ENCODE results near the gene UBE2F. TPM values are rescaled to one million over a fixed set of nuclear protein-coding genes. Genes with fewer than 3 reads are reported as not detected.

Gene UBE2F
- total and polyA plus RNA-seq, 2 of the 13 experiments (the other 11 are each of a cell fraction or from before 2014, with no cell fraction given), result 35.4 to 73.1 TPM

GRCh38 chr2:237956402-237956736, 10.4 kb upstream of the UBE2F start (continued):
- TF ChIP-seq CTCF (CRISPR knock-in tag; IDR thresholded peaks at IDR 0.05), result peak; percentile 62
- TF ChIP-seq, protein P1, sequence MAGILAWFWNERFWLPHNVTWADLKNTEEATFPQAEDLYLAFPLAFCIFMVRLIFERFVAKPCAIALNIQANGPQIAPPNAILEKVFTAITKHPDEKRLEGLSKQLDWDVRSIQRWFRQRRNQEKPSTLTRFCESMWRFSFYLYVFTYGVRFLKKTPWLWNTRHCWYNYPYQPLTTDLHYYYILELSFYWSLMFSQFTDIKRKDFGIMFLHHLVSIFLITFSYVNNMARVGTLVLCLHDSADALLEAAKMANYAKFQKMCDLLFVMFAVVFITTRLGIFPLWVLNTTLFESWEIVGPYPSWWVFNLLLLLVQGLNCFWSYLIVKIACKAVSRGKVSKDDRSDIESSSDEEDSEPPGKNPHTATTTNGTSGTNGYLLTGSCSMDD (CRISPR knock-in tag; IDR thresholded peaks at IDR 0.05), result no peak
- no peak for TF ChIP-seq ARHGAP35 (CRISPR knock-in tag; IDR thresholded peaks at IDR 0.05; ENCODE audit: borderline replicate concordance)
- TF ChIP-seq, protein P2, sequence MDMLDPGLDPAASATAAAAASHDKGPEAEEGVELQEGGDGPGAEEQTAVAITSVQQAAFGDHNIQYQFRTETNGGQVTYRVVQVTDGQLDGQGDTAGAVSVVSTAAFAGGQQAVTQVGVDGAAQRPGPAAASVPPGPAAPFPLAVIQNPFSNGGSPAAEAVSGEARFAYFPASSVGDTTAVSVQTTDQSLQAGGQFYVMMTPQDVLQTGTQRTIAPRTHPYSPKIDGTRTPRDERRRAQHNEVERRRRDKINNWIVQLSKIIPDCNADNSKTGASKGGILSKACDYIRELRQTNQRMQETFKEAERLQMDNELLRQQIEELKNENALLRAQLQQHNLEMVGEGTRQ (IDR thresholded peaks at IDR 0.05; ENCODE audit: low read depth, low read length), result no peak
- TF ChIP-seq, protein P2 (CRISPR knock-in tag; IDR thresholded peaks at IDR 0.05; ENCODE audit: borderline replicate concordance), result no peak
- no peak for TF ChIP-seq RBM39 (IDR thresholded peaks at IDR 0.05; ENCODE audit: low read depth, low read length, poor library complexity, severe bottlenecking)
- no peak for TF ChIP-seq NCOA5 (CRISPR knock-in tag; IDR thresholded peaks at IDR 0.05)
- TF ChIP-seq GABPB1 (CRISPR knock-in tag; IDR thresholded peaks at IDR 0.05), result 0 out of 2 replicates have a peak, but pooled peaks have one; percentile 31

DNA sequence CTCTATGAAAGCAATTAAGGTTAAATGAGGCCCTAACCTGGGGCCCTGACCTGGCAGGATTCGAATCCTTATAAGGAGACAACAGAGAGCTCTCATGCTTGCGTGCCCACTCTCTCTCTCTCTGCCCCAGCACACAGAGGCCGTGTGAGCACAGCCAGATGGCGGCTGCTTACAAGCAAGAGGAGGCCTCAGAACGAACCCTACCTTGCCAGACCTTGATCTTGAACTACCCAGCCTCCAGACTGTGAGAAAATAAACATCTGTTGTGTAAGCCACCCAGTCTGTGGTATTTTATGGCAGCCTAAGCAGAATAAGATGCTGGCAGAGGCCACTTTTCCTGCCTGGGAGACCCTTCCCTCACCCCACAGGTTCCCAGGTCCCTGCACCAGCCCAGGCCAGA, 5.2 kb upstream of the UBE2F start:
- POLR2A ChIA-PET, result no interaction called here
- H3K4me1 ChIP-seq (ENCODE audit: insufficient read depth, low read length), result peaks cover 13% of the 10 kb centered on the region; the same call in 1 of the 2 replicates
- in situ Hi-C loops (cut with HindIII; ENCODE audit: extremely low pct_ligation_motif_present, low pct_unique_long_range_greater_than_20kb) (no loop called here), intact Hi-C loops (cut with micrococcal nuclease; ENCODE audit: unreplicated experiment) (no loop called here)
- H3K4me2 ChIP-seq (ENCODE audit: low read depth, low read length), result no peak overlapping the region
- peaks cover 5 to 58% of the 10 kb centered on the region in 2 experiments for H3K27me3 ChIP-seq (ENCODE audit: control insufficient read depth in 1 of 2, insufficient read depth in 2 of 2, low read length in 2 of 2)
- H3K9me3 ChIP-seq (ENCODE audit: low read length), result peaks cover 15% of the 10 kb centered on the region
- no peak overlapping the region for H3K27ac ChIP-seq (ENCODE audit: extremely low read length, insufficient read depth, low read length)
- H3K9ac ChIP-seq (ENCODE audit: insufficient read depth, low read depth, low read length), result no peak overlapping the region
- no peak overlapping the region for H3K4me3 ChIP-seq (replicated peaks in 1 of 3; ENCODE audit: insufficient read depth in 1 of 3, low read depth in 2 of 3, low read length in 3 of 3)
- 7% methylated on average over 5 of the region's 5 CpGs for WGBS (ENCODE audit: low lambda C conversion rate)
- CTCF ChIA-PET (ENCODE audit: low intra/inter-chr PET ratio, low total read pairs), result no interaction called here
- DNase-seq (ENCODE audit: low spot score) (no peak), FAIRE-seq (no peak), ATAC-seq (peak; percentile 8; the same call in 1 of the 3 replicates)
- no TSS peak for BruUV-seq (replicated peaks)
- H2AFZ ChIP-seq (ENCODE audit: low read length), result no peak overlapping the region
- no peaks in the 10 kb centered on the region for H3K79me2 ChIP-seq (ENCODE audit: insufficient read depth, low read length)
- no peaks in the 10 kb centered on the region for H4K20me1 ChIP-seq (ENCODE audit: insufficient read depth, low read length)
- no peaks in the 10 kb centered on the region for H3K36me3 ChIP-seq (replicated peaks in 1 of 2; ENCODE audit: control insufficient read depth in 1 of 2, insufficient read depth in 2 of 2, low read length in 2 of 2)
- TF ChIP-seq TCF7 (IDR thresholded peaks at IDR 0.05; ENCODE audit: low read depth), result no peak
- no peak for TF ChIP-seq KDM5B (CRISPR knock-in tag; IDR thresholded peaks at IDR 0.05; ENCODE audit: borderline replicate concordance)
- no peak for TF ChIP-seq NFYB (CRISPR knock-in tag; IDR thresholded peaks at IDR 0.05)
- TF ChIP-seq FOXA3 (CRISPR knock-in tag; IDR thresholded peaks at IDR 0.05), result peak; percentile 49; the same call in 1 of the 2 replicates
- no peak for TF ChIP-seq MBD4 (IDR thresholded peaks at IDR 0.05; ENCODE audit: borderline replicate concordance, low read length)
- no peak for TF ChIP-seq ZNF747 (CRISPR knock-in tag; IDR thresholded peaks at IDR 0.05; ENCODE audit: borderline replicate concordance)
- TF ChIP-seq SKI (IDR thresholded peaks at IDR 0.05; ENCODE audit: partially characterized antibody), result peak; percentile 97
- no peak for TF ChIP-seq TARDBP (CRISPR knock-in tag; IDR thresholded peaks at IDR 0.05)
- TF ChIP-seq HOXA3 (CRISPR knock-in tag; IDR thresholded peaks at IDR 0.05), result no peak
- no peak for TF ChIP-seq SMC3 (IDR thresholded peaks at IDR 0.05; ENCODE audit: low read length)
